DMS 273 treated with DMSO at 0.1 percent for 48 hours (cell line): ENCODE data around the gene APBA1.

Source experiments
- DNase-seq: peaks from one replicate; lab custom pipeline; 2025; lab: John Stamatoyannopoulos, UW

APBA1 gene

DNA sequence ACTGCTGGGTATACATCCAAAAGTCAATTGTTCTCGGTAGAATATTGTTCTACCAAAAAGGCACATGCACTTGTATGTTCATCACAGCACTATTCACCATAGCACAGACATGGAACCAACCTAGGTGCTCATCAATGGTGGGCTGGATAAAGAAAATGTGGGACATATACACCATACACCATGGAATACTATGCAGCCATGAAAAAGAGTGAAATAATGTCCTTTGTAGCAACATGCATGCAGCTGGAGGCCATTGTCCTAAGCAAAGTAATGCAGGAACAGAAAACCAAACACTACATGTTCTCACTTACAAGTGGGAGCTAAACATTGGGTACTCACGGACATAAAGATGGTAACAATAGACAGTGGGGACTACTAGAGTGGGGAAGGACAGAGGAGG, 145.5 kb downstream of the APBA1 start:
- DNase-seq: no peak

DNA sequence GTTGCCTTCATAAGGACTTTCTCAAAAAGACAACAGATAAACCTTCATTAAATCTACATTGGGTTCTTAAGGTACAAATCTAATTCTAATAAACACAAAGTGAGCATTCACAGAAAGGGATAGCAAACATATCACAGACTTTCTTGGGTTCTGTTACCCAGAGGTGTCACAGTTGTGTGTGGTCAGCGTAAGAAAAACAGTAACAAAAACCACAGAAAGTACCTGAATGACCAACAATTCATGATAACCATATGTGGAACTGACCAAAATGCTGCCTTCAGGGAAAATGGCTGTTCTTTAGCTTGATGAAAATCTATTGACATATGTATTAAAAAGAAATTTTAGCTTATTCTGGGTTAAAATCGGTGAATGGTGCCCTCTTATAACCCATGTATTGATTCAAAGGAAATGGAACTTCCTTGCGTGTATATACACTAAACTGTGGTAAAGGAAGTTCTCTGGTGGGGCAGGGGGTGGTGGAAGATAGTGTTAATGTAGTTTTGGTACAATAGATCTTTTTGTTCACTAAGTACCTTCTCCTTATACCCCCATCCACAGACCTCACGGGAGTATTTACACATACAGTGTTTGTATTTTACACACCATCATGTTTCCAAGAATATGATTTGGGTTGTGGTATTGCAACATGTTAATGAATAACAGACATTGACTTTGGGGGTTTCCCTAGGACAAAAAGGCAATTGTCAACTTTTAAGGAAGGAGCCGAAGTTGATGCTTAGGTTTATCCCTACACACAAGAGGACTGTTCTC, 152.5 kb downstream of the APBA1 start:
- no peak for DNase-seq

DNA sequence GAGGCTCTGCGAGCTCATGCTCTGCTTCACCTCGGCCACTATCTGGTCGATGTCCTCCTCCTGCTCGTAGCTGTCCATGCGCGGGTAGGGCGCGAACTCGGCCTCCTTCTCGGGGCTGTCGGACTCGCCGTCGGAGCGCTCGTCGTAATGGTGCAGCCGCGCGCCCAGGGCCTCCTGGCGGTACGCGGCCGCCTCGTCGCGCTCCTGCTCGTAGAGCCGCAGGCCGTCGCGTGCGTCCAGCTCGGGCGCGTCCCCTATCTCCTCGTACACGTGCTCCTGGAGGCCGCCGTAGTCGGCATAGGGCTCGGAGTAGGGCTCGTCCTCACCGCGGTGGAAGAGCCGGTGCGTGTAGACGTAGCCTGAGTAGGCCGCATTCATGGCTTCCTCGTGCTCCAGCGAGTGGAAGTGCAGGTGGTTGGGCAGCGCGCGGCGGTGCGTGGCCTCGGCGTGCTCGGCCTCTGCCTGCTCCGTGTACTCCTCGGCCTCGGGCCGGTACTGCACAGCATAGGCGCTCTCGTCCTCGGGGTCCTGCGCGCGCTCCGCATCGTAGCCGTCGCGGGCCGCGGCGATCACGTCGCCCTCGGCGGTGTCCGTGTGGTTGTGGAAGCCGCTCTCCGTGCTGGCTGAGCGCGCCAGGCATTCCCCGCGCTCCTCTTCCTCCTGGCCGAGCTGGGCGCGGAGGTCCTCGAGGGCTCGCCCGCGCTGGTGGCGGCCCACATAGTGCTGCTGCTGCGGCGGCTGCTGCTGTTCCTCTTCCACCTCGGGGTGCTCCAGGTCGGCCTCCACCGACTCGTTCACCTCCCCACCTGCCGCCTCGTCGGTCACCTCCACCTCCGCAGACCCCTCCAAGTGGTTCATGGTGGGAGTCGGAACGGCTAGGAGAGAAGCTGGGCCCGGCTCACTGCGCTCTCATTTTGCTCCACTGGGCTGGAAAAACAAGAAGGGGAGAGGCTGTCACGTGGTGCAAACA, 155.5 kb downstream of the APBA1 start:
- DNase-seq: no peak

DNA sequence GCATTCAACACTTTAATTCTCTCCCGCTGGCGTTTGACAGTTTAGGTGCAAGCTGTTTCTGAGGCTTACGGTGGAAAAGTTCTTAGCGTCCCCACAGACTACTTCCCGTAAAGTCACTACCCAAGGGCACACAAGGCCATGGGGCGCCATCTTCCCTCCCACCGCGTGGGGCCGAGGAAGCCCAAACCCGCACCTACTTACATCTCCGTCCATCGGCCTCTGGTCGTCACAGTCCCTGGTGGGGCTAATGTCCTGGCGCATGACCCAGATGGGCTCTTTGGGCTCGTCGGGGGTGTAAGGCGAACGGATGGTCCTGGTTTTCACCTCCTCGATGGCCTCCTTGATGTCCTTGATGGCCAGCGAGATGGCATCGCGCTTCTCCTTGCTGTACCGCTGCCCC, 156.4 kb downstream of the APBA1 start:
- DNase-seq: no peak

DNA sequence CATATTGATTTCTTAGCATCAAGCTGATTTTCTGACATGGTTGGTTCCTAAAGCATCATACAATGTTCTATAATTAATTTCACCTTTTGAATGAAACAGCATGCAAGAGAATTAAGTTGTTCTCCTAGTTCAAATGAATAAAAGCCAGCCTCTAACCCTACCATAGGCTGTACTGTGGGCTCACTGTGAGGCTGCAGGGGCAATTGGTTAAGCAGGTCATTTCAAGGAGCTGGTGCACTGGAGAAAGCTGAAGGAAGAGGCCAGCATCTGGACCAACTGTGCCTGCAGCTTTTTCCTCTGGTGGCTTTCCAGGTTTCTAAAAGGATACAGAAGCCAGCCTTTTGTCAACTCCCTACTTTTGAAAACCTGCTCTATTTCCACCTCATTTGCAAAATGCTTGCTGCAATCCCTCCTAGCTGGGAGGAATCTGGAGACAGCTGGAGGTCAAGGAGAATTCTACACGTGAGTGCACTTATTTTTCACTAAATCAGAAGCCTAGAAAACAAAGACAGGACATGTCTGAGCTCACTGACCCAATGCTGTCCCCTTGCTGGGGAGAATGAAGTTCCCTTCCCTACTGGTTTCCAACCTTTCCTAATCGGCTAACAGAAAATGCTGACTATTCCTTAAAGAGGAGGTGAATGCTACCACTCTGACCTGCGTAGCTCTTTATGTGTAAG, 158.9 kb downstream of the APBA1 start:
- DNase-seq: no peak

DNA sequence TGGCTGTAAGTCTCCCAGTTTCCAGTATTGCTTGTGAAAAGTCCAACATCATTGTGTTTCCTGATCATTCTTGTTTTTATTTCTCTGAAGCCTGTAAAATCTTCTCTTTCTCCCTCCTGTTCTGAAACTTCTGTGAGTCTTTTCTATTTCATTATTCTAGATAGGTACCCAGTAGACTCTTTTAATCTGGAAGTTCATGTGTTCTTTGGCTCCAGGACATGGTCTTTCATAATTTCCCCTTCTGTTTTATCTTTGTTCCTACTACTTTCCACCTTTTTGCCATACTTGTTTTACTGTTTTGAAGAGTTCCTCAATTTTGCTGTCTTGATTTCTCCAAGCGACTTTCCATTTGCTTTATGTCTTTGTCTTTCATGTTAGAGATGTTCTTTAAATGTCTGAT, 168.1 kb downstream of the APBA1 start:
- no peak for DNase-seq

DNA sequence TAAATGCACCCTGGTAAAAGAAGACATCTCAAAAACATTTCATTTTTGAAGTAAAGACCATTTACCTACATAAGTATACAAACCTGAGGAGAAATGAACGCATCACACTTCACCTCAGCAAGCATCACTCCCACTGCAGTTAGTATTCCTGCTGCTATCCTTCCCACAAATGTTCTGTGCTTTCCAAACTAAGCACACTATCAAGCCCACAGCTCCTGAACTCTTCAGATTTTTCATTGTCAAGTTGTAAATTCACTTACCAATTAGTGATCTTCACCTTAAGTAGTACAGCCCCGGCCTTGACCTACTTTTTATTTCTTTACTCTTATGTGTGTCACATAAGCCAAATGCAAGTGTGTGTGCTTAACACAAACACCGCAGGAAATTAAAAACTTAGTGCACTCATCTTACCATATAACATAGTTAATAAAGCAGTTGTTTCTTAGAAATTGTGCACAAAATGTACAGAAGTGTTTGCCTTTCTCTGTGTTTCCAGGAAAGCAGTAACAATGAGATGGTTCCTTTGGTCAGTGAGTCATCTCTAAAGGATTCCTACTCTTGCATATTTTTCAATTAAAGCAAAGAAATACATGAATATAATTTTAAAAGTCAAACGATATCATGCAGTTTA, 169.4 kb downstream of the APBA1 start:
- DNase-seq: no peak

DNA sequence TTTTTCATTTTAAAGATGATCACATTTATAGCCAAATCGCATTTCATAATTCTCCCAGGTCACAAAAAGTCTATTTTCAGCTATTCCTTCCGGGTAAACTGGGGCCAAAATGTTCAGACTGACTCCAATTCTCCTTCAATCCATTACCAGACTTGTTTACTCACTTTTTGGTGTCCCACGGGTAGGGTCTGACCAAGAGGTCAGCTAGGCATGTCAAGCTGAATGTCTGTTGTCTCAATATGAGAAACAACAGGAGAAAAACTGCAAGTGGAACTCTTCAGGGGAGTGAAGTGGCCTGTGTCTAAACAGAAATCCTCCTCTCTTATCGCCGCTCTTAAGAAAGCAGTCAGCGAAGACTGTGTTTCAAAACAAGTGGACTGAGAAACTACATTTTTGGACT, 171.3 kb downstream of the APBA1 start:
- no peak for DNase-seq

DNA sequence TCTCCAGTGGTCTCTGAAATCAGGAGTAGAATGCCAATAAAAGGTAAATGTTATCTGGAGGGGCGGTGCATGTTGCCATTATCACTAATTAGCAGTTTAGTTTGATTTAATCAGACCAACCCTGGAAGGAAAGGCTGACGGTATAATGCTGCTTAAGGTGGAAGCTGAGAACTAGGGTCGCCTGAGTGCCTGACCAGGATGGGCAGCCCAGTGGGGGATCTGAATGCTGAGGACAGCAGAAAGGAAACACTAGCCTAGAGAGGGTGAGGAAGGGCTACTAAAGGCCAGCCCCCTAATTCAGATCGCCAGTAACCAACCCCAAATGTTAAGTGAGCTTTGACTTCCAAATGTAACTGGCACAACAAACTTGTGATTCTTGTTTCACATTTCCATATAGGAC, 172.2 kb downstream of the APBA1 start:
- DNase-seq: no peak

DNA sequence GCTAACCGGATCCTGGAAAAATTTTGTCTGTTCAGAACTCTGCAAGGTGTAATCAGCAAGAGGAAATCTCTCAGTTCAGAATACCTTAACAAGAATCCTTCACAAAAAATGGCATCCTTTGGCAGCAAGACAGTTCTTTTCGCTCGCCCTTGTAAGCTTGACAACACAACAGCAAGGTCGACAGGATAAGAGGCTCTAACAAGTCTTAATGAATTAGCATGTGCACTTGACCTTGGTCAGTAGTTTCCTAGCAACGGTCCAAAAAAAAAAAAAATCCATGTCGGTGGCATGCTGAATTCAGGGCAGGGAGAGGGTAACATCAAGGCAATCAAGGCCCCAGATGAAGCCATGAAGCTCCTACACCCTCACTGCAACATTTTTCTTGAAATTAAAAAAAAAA, 172.8 kb downstream of the APBA1 start:
- no peak for DNase-seq

DNA sequence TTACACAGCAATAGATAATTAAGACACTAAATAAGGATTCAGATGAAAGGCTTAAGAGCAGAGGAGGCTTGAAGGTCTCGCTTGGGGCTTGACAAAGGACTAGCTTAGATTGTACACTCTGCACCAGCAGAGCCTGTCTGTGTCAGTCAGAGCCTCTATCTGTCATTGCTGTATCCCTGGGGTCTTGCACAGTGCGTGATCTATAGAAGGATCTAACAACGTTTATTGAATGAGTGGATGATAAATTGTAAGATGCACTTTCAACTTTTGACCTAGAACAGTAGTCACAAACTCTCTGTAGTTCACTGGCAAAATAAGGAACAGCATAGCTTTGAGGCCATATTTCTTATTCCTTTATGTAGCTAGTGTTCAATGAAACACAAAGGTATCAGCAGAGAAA, 173.7 kb downstream of the APBA1 start:
- DNase-seq: no peak

DNA sequence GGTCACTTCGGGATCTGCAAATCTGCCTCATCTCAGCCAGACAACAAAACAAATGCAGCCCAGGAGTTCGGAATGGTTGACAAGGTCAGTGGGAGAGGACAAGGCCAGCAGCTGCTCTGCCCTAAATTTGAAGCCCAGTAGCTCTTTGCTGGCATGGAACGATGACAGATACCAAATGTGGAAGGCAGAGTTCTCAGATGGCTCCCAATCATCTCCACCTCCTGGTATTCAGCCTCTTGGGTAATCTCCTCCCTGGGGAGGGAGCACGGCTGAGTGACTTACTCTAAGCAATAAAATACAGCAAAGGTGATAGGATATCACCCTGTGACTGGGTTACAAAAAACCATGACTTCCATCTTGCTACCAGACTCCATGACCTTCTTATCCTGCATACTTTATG, 174.4 kb downstream of the APBA1 start:
- no peak for DNase-seq

DNA sequence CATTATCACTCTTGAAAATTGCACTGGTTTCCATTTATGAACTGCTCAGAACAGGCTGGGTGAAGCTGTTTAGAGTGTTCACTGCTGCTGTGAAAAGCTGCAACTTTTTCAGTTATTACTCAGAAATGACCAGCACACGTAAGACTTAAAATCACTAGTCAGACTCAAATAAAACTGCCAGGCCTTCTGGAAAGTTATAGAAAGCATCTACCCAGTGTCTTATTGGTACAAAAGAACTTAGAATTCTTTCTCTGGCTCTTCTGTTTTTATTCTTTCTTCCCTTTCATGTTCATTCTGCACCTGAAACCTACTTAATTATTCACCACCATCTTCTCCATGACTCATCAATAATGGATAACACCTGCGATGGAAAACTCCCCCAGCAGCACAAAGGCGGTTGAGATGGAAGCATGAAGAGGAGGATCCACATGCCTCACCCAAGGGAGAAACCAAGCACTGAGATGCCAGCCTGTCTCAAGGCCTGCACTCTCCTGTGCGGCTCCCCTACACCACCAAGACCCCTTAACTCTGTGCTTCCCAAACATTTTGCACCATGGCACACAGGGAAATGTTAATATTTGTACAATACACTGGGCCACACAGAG, 175.2 kb downstream of the APBA1 start:
- DNase-seq: no peak

DNA sequence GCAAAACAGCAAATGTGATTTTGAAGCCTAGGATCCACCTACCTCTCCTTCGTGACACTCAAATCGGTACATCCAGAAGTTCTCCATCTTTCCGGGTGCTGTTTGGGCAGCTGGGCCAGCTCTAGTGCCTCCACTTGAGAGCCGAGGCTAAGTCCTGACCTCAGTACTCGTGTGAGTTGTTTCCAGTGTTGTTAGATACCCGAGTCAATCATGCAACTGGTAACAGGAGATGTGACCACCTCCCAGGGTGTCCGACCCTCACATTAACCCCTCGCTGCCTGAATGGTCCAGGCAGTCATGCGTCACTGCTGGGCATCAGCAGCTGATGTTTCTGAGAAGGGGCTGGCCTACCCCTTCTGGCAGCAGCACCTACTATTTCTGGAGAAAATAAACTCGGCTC, 176.9 kb downstream of the APBA1 start:
- no peak for DNase-seq

DNA sequence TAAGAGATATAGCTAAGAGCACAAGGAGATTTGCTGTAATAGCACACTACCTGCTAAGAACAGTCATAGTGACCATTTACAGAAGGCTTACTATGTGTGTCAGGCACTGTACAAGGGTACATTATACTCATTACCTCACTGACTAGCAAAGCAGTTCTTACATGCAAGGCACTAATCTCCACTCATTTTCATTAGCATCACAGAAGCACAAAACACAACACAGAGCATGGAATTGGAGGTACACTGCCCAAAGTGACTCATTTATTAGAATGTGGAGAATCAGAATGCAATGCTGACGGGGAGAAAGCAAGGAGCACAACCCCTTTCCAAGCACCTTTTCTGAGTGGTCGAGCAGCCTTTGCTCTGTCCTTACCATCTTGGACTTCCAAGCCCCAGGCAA, 177.4 kb downstream of the APBA1 start:
- DNase-seq: no peak

DNA sequence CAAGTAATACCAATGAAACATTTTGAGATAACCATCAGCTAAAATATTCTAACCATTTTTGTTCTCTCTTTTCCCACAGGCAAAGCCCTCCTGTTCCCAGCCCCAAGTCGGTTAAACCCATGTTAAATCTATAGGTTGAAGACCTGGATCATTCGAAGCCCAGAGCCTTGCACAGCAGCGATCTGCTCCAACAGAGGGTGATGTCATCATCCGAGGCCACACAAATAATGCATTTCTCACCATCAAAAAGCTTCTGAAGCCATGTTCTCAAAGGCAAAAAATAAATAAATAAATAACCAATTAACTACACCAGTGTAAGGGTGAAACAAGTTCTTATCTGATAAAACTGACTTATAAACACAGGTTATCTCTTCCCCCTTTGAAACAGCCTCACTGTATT, 178.0 kb downstream of the APBA1 start:
- no peak for DNase-seq

DNA sequence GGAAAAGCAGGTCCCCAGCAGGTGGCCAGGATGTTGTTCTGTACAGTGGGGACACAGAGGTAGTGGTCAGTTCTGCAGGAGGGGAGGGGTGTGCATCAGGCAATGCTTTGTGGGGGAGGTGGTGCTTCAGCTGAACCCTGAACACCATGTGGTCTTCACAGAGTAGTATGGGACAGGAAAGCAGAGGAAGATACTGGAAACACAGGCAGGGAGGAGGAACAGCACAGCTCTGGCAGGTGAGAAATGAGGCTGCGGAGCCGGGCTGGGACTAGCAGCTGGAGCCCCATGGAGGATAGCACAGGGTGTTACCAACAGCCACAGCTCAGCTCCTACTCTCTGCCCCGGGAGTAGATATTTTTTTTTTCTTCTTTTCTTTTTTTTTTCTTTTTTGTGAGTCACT, 185.7 kb downstream of the APBA1 start:
- DNase-seq: no peak

DNA sequence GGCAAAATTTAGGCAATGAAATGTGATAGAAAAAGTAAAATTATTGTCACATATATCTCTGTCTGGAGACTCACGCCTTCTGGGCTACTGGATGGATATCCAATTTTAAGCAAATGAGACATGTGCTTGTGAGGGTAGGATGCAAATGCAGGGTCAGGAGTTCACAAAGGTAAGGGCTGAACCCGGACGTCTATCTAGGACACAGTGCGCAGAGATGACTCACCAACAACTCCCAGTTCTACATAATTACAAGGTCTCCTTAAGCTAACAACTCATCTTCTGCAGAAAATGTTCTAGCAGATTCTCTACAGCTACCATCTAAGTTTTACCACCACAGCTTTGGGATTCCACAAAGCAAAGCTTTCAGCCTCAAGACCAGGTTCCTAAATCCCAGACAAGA, 186.7 kb downstream of the APBA1 start:
- no peak for DNase-seq

DNA sequence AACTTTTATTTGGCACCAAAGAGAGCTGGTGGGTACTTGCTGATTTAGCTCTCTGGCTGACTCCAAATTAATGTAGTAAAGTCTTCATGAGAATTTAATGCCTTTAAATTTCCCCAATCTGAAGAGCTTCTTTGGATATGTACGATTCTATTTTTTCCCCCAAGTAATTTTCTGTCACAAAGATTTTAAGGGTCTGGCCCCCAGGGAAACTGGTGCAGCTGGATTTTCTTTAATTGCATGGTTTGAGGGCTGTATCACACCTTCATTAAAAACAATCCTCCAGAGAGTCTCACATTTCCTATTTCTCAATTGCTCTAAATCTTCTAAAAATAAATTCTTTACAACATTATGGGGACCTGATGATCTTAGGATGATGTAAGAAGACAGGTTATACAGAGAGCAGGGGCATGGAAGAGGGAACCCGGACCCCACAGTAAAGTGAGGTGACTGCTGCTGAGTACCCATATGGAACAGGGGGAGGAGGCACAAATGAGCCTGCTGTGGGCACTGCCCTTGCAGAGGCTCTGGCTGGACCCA, 188.2 kb downstream of the APBA1 start:
- no peak for DNase-seq

DNA sequence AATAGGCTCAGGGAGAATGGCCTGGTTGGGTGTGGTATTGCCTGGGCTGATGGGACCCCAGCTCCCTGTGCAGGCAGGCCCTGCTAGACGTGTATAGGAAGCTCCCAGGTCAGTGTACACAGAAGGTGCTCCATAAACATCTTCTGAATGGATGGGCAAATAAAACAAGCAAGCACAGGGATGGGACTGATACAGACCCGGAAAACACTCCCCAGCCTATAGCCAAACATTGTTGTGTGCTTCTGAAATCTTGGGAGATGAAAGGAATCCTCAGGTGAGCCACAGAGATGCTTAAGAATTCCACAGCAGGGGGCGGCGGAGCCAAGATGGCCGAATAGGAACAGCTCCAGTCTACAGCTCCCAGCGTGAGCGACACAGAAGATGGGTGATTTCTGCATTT, 195.4 kb downstream of the APBA1 start:
- DNase-seq: no peak

DNA sequence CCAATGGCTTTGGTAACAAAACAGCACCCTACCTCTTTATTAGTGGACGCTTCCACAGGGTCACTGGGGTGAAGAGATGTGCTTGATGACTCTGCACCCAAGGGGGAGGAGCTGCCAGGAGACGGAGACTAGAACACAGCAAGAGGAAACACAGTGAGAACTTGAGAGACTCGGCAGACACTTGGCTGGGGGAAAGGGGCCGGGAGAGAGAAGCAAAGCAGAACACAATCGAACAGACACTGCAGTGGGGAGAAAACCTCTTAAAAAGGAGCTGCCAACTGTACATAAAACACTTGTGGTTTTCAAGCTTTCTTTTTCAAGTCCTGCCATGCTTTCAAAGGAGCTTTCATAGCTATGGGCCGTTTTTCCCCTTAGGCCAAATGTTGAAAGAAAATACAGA, 196.2 kb downstream of the APBA1 start:
- DNase-seq: no peak

DNA sequence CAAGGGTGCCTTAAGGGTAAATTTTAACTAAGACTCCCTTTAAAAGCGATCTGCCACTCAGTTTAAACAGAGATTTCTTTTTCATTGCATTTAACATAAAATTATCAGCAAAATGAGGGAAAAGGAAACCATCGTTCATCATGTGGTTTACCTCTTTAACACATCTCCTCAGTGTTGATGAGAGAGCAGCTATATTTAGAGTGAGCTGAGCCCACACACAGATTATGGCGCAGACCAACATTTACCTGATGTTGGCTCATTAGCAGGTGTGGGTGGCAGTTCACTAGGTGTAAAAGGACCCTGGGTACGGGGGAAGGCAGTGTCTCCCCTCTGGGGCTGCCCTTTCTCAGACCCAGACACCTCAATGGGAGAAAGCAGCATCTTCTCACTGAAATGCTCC, 197.3 kb downstream of the APBA1 start:
- no peak for DNase-seq
